C4-2B (cell line): Measurements from ENCODE around the gene MCCC2.

Source experiments
- ZFX ChIP-seq: fragments of 450-650 bp; IDR thresholded peaks from 2 replicates; pipeline ENCODE4 v1.6.1; 2017
- TF ChIP-seq, protein P1 (sequence below): fragments of 450-650 bp; conservative IDR thresholded peaks from 2 replicates; pipeline ENCODE4 v1.5.1; 2017; ENCODE audit warnings: mild to moderate bottlenecking

DNA sequence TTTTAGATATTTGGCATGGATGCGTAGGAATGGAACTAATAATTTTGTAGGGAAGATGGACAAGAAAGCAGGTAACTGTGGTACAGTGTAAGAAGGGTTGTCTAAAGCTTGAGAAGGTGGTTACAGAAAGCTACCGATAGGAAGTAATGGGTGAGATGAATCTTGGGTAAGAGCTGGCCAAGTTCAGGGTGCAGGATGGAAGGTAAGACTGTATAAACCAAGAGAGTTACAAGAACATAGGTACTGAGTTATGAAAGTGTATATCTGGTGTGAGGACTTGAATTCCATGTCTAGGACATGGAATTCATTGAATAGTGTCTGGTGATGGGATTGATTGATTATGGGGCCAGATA, 1.4 kb downstream of the MCCC2 start:
- TF ChIP-seq, protein P1, sequence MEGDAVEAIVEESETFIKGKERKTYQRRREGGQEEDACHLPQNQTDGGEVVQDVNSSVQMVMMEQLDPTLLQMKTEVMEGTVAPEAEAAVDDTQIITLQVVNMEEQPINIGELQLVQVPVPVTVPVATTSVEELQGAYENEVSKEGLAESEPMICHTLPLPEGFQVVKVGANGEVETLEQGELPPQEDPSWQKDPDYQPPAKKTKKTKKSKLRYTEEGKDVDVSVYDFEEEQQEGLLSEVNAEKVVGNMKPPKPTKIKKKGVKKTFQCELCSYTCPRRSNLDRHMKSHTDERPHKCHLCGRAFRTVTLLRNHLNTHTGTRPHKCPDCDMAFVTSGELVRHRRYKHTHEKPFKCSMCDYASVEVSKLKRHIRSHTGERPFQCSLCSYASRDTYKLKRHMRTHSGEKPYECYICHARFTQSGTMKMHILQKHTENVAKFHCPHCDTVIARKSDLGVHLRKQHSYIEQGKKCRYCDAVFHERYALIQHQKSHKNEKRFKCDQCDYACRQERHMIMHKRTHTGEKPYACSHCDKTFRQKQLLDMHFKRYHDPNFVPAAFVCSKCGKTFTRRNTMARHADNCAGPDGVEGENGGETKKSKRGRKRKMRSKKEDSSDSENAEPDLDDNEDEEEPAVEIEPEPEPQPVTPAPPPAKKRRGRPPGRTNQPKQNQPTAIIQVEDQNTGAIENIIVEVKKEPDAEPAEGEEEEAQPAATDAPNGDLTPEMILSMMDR, result no peak
- no peak for TF ChIP-seq ZFX
